ENCODE measurements around the gene COL6A2. TPM values are rescaled to one million over a fixed set of nuclear protein-coding genes. Genes with fewer than 3 reads are reported as not detected.

The COL6A2 gene
- total and polyA plus RNA-seq, 10 of the 15 experiments (the other 5 are each of a cell fraction or from before 2014, with no cell fraction given) = 0.16 to 1.3 (median 0.34) TPM; not detected in 7

DNA sequence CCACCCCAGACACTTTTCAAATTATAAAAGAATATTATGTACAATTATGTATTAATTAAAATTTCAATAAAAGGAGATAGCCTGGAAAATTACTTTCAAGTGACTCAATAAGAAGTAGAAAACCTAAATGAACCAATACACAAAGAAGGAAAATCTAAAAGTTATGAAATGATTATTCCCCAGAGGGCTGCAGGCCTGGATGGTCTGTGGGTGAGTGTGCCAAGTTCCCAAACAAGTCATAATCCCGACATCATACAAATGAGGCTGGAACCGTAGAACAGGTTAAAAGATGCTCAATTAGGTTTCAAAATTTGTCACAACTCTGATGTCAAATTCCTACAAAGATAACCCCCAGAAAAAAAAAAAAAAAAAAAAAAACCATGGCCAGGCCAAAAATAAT lies 73.7 kb downstream of the COL6A2 start:
- FAIRE-seq (no peak), ATAC-seq (no peak), DNase-seq (ENCODE audit: low read depth, low spot score) (no peak)
- ChIA-PET POLR2A (no interaction called here), SMC1A (ENCODE audit: uncharacterized antibody, unreplicated experiment) (no interaction called here), RAD21 (ENCODE audit: unreplicated experiment) (no interaction called here), CTCF (no interaction called here)
- in situ Hi-C loops (cut with MboI) = no loop called here
- Histone ChIP-seq H3K79me2 (ENCODE audit: control insufficient read depth, insufficient read depth, low read length) (no peaks in the 10 kb centered on the region), H3K4me3 (no peak overlapping the region), H3K36me3 (ENCODE audit: control insufficient read depth in 2 of 2, insufficient read depth in 2 of 2, low read length in 1 of 2) (no peaks in the 10 kb centered on the region), H3K27ac (ENCODE audit: control insufficient read depth, insufficient read depth) (no peak overlapping the region), H2AFZ (ENCODE audit: control insufficient read depth, low read depth, low read length) (no peak overlapping the region), H3K4me2 (ENCODE audit: control insufficient read depth, insufficient read depth) (no peak overlapping the region), H3K27me3 (replicated peaks in 1 of 2; ENCODE audit: control insufficient read depth in 2 of 2, insufficient read depth in 2 of 2, low read length in 1 of 2) (no peaks in the 10 kb centered on the region), H3K4me1 (ENCODE audit: control insufficient read depth, insufficient read depth, low read length) (no peaks in the 10 kb centered on the region; the same call in 1 of the 2 replicates), H3K9ac (ENCODE audit: control insufficient read depth, insufficient read depth, low read length) (no peak overlapping the region), H4K20me1 (ENCODE audit: control insufficient read depth, insufficient read depth) (no peaks in the 10 kb centered on the region), H3K9me3 (replicated peaks; ENCODE audit: control insufficient read depth, insufficient read depth, low read length) (peaks cover 2% of the 10 kb centered on the region; the same call in 1 of the 3 replicates)
- WGBS (ENCODE audit: insufficient coverage, insufficient replicate concordance, low lambda C conversion rate, missing lambda C conversion rate) = 4% methylated on average over 2 of the region's 2 CpGs
- BruUV-seq (replicated peaks) = no TSS peak
- TF ChIP-seq TAF1 (IDR thresholded peaks at IDR 0.05; ENCODE audit: borderline replicate concordance, low read depth, low read length) = no peak
- TF ChIP-seq, protein P1, sequence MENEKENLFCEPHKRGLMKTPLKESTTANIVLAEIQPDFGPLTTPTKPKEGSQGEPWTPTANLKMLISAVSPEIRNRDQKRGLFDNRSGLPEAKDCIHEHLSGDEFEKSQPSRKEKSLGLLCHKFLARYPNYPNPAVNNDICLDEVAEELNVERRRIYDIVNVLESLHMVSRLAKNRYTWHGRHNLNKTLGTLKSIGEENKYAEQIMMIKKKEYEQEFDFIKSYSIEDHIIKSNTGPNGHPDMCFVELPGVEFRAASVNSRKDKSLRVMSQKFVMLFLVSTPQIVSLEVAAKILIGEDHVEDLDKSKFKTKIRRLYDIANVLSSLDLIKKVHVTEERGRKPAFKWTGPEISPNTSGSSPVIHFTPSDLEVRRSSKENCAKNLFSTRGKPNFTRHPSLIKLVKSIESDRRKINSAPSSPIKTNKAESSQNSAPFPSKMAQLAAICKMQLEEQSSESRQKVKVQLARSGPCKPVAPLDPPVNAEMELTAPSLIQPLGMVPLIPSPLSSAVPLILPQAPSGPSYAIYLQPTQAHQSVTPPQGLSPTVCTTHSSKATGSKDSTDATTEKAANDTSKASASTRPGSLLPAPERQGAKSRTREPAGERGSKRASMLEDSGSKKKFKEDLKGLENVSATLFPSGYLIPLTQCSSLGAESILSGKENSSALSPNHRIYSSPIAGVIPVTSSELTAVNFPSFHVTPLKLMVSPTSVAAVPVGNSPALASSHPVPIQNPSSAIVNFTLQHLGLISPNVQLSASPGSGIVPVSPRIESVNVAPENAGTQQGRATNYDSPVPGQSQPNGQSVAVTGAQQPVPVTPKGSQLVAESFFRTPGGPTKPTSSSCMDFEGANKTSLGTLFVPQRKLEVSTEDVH (IDR thresholded peaks at IDR 0.05; ENCODE audit: low read depth, partially characterized antibody) = no peak
- TF ChIP-seq KAT2A (conservative IDR thresholded peaks at IDR 0.05; ENCODE audit: control insufficient read depth, low read depth, low read length) = no peak
- TF ChIP-seq RFX5 (IDR thresholded peaks at IDR 0.05; ENCODE audit: low read depth, low read length) = no peak
- TF ChIP-seq MXI1 (IDR thresholded peaks at IDR 0.05; ENCODE audit: low read depth, low read length) = no peak
- no peak for TF ChIP-seq ZNF207 (IDR thresholded peaks at IDR 0.05; ENCODE audit: borderline replicate concordance)
- no peak for TF ChIP-seq RBBP5 (conservative IDR thresholded peaks at IDR 0.05)
- intact Hi-C loops (cut with micrococcal nuclease; ENCODE audit: unreplicated experiment) = no loop called here
